ENCODE results near the gene FGGY. TPM values are rescaled to one million over a fixed set of nuclear protein-coding genes. Genes with fewer than 3 reads are reported as not detected.

FGGY gene
- polyA plus RNA-seq, 3 donors = 22.8 to 26.2 (median 26.1) TPM

DNA sequence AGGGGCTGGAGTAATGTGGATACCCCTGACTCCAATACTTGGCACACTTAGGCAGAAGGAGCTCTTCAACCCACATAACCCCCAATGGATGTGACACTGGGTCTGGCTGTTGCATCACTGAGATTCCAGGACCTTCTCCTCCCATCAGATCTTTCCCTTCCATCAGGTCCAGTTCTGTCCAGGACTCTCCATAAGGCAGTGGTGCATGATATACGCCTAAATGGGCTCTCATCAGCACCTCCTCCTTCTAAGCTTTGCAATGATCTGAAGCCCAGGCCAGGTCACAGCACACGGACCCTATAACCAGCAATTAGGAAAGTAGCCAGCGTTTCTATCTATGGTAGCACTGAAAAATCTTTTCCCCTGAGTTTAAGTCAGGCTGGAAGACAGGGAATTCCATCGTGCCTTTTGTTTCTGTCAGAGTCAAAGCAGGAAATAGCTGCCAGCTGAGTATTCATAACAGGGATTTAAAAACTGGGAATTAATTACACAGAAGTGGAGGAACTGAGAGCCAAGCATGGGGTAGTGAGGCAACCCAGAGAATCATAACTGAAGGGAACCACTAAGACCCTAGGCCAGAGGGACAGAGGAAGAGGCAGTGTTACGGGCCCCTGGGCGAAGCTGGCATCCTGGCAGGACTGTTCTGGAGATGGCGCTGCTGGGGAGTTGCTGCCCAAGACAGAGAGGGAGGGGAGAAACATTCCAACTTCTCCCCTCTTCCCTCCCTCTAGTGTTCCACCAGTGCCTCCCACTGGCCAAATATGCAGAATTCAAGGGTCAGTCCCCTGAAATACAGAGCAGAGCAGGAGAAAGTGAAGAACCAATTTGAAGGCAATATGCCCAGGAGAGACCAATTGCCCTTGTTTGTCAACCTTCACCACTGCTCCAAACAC is 480.3 kb downstream of the FGGY start:
- no peak for DNase-seq (ENCODE audit: low read depth in 3 of 3, low spot score in 2 of 3)

DNA sequence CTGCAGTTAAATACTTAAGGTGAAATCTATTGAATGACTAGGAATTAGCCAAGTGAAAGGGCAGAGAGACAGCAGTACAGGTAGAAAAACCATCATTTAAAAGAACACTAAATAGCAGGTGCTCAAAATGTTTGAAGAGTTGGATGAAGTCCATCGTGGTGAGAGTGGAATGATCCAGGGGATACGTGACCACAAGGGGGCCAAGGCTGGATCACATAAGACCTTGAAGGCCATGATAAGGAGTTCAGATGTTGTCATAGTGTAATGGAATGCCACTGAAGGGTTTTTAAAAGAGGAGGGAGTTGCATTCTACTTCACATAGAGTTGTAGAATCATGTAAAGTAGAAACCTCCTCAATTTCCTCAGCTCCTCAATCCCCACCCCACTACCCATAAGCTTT is 483.1 kb downstream of the FGGY start:
- DNase-seq (ENCODE audit: low read depth in 3 of 3, low spot score in 2 of 3) = no peak

DNA sequence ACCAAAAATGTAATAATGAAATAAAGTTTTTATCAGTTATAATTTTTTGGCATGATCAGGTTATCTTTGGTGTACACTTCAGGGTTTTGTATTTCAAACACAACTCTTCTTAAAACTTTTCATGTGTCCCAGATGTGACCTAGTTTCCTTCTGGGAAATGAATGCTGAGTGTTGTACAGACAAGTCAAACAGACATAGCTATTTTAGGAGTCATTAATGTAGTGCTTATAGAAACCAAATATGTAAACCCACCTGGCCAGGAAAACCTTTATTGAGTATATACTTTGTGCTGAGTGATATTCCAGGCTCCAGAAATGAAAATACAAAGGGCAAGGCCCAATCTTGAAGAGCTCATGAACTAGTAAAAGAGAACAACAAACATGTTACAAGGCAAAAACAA is 491.9 kb downstream of the FGGY start:
- DNase-seq (ENCODE audit: low read depth in 3 of 3, low spot score in 2 of 3) = no peak

DNA sequence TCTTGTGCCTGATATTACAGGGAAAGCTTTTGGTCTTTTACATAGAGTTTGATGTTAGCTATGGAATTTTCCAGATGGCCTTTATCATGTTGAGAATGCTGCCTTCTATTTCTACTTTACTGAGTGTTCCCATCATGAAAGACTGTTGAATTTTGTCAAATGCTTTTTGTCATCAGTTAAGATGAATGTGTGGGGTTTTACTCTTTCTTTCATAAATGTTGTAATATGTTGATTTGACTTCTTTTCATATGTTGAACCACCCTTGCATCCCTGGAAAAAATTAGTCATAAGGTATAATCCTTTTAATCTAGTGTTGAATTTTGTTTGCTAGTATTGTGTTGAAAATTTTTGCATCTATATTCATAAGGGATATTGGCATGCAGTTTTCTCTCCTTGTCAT is 501.7 kb downstream of the FGGY start:
- DNase-seq (ENCODE audit: low read depth in 3 of 3, low spot score in 2 of 3) = no peak

DNA sequence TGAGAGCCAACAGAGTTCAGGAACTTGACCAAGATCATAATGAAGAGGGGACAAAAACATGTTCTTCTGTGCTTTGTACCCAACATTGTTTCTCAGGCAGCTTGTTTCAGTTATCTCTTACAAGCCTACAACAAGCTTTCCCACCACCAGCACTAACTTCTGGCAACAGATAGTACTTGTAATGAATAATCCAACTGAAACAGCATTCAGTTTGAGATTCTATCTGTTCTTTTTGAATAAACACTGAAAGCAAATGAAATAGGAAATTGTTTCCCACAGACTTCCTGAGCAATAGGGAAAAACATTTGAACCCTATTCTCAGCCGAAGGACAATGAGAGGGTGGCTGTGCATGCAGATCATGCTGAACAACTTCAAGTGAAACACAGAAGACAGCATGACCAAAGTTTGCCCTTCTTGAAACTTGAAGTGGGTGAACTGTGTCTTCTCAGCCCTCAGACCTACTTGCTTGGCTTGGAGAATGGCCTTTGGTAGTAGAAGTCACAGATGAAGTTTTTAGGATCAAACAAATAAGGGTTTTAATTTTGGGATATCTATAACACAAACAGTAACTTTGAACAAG is 506.7 kb downstream of the FGGY start:
- no peak for DNase-seq (ENCODE audit: low read depth in 3 of 3, low spot score in 2 of 3)

DNA sequence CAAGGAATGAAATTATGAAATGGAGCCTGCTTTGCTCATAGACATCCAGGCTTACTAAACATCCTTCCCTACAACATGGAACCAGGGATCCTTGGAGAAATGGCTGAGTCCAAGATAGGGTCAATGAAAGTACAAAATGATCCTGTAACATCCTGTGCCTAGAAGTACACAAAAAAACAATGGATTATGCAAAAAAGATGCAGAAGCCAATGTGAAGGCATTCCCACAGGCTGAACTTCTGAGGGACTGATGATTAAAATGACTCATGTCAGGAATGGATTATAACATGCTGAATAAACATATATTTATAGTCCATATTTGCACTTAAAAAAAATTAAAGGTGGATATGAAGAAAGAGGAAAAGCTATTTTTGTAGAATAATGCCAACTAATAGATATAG is 507.4 kb downstream of the FGGY start:
- DNase-seq (ENCODE audit: low read depth in 3 of 3, low spot score in 2 of 3) = no peak

DNA sequence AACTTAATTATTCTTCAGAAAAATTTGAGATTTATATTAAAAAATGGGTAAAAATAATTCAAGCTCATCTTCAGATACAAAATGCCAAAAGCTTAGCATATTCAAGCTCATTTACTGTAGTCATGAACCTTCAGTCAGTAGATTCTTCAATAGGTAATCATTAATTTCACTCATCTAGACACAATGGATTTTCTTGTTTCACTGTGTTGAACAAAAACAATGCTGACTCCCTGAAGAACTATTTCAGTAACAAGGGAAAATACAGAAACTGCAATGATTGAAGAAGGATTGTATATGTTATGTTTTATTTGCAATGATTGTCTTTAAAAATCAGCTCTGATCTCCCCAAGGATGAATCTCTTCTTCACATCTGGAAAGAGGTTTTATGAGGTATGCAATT is 508.7 kb downstream of the FGGY start:
- DNase-seq (ENCODE audit: low read depth in 3 of 3, low spot score in 2 of 3) = no peak
